ENCODE results near the gene DNAJC15. TPM values are rescaled to one million over a fixed set of nuclear protein-coding genes. Genes with fewer than 3 reads are reported as not detected.
A peak's percentile ranks its signal among the peaks of the same experiment; 100 is the strongest.
"Not testable (repeated sequence)": the region's sequence is repeated elsewhere in the genome, so short reads cannot be mapped to it uniquely, and the experiment has no call there.

DNAJC15 gene
- total RNA-seq, 6 experiments from 2014 or later = 23.8 to 29.6 (median 25.8) TPM

DNA sequence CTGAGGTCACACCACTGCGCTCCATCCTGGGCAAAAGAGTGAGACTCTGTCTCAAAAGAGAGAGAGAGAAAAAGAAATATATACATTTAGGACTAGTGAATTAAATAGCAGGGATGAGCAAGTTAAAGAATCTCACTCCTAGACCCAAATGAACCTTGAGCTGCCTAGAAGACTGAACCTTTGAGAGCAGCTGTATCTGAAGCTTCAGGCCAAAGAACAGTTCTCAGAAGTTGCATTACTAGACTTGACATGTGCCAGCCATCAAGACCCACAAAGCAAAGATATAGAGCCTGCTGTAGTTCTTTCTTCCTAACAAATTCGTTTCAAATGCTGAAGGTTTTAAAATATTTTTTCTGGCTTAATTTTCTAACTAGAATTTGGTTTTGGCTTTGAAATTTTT lies 16.6 kb downstream of the DNAJC15 start:
- H3K4me1 Mint-ChIP-seq (ENCODE audit: low read depth) = peaks cover 61% of the 10 kb centered on the region

DNA sequence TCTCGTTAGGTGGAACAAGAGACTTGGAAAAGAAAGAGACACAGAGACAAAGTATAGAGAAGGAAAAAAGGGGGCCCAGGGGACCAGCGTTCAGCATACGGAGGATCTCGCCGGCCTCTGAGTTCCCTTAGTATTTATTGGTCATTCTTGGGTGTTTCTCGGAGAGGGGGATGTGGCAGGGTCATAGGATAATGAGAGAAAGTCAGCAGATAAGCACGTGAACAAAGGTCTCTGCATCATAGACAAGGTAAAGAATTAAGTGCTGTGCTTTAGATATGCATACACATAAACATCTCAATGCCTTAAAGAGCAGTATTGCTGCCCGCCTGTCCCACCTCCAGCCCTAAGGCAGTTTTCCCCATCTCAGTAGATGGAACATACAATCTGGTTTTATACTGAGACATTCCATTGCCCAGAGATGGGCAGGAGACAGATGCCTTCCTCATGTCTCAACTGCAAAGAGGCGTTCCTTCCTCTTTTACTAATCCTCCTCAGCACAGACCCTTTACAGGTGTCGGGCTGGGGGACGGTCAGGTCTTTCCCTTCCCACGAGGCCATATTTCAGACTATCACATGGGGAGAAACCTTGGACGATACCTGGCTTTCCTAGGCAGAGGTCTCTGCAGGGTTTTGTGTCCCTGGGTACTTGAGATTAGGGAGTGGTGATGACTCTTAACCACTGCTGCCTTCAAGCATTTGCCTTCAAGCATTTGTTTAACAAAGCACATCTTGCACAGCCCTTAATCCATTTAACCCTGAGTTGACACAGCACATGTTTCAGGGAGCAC lies 17.4 kb downstream of the DNAJC15 start:
- H3K9me3 Mint-ChIP-seq; H3K4me3 Mint-ChIP-seq; H3K27me3 Mint-ChIP-seq (ENCODE audit: insufficient read depth): not testable (repeated sequence)
- DNase-seq = peak; percentile 19
- Mint-ChIP-seq H3K4me1 (ENCODE audit: low read depth) (peaks cover 64% of the 10 kb centered on the region), H3K36me3 (ENCODE audit: low read depth) (peaks cover 33% of the 10 kb centered on the region), H3K27ac (peak overlapping the region; percentile 70)

More for the DNA sequence above, 16.6 kb downstream of the DNAJC15 start:
- TF ChIP-seq, protein P1, sequence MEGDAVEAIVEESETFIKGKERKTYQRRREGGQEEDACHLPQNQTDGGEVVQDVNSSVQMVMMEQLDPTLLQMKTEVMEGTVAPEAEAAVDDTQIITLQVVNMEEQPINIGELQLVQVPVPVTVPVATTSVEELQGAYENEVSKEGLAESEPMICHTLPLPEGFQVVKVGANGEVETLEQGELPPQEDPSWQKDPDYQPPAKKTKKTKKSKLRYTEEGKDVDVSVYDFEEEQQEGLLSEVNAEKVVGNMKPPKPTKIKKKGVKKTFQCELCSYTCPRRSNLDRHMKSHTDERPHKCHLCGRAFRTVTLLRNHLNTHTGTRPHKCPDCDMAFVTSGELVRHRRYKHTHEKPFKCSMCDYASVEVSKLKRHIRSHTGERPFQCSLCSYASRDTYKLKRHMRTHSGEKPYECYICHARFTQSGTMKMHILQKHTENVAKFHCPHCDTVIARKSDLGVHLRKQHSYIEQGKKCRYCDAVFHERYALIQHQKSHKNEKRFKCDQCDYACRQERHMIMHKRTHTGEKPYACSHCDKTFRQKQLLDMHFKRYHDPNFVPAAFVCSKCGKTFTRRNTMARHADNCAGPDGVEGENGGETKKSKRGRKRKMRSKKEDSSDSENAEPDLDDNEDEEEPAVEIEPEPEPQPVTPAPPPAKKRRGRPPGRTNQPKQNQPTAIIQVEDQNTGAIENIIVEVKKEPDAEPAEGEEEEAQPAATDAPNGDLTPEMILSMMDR (IDR thresholded peaks at IDR 0.05) = no peak
- H3K36me3 Mint-ChIP-seq (ENCODE audit: low read depth) = peaks cover 30% of the 10 kb centered on the region
- no peaks in the 10 kb centered on the region for H3K9me3 Mint-ChIP-seq
- H3K27ac Mint-ChIP-seq = peak overlapping the region; percentile 1; the same call in 1 of the 2 replicates
- no peak overlapping the region for H3K4me3 Mint-ChIP-seq
- no peak for DNase-seq
- no peaks in the 10 kb centered on the region; the same call in 1 of the 2 replicates for H3K27me3 Mint-ChIP-seq (ENCODE audit: insufficient read depth)

DNA sequence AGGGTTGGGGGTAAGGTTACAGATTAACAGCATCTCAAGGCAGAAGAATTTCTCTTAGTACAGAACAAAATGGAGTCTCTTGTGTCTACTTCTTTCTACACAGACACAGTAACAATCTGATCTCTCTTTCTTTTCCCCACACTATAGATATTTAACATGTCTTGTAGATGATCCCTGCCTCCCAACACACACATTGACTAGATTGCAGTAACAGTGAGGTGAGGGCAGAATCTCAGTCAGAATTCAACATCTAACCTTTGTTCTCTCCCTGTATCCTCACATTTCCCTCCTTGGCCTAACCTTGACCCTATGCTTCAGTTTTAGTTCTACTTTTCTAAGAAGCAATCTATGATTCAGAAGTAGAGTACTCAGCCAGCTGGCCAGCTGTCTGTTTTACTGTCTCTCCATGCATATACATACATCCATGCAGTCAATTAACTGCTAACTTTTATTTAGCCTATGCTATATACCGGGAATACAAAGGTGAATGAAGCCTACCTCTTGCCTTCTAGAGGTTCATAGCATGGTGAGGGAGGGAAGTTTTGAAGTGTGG lies 18.1 kb downstream of the DNAJC15 start:
- Mint-ChIP-seq H3K9me3 (no peaks in the 10 kb centered on the region), H3K27ac (peak overlapping the region; percentile 70), H3K4me1 (ENCODE audit: low read depth) (peaks cover 64% of the 10 kb centered on the region), H3K36me3 (ENCODE audit: low read depth) (peaks cover 36% of the 10 kb centered on the region), H3K27me3 (ENCODE audit: insufficient read depth) (no peaks in the 10 kb centered on the region; the same call in 1 of the 2 replicates), H3K4me3 (no peak overlapping the region)
- TF ChIP-seq, protein P1 (IDR thresholded peaks at IDR 0.05) = no peak
- DNase-seq = no peak

GRCh38 chr13:43042410-43042921 lies 19.1 kb downstream of the DNAJC15 start:
- Mint-ChIP-seq H3K4me1 (ENCODE audit: low read depth) (peaks cover 64% of the 10 kb centered on the region), H3K27ac (no peak overlapping the region), H3K27me3 (ENCODE audit: insufficient read depth) (no peaks in the 10 kb centered on the region; the same call in 1 of the 2 replicates), H3K9me3 (no peaks in the 10 kb centered on the region), H3K36me3 (ENCODE audit: low read depth) (peaks cover 39% of the 10 kb centered on the region), H3K4me3 (no peak overlapping the region)
- TF ChIP-seq, protein P1 (IDR thresholded peaks at IDR 0.05) = no peak
- no peak for DNase-seq

- DNase-seq = no peak
- Mint-ChIP-seq H3K36me3 (ENCODE audit: low read depth) (peaks cover 33% of the 10 kb centered on the region), H3K4me3 (no peak overlapping the region), H3K27ac (no peak overlapping the region; the same call in 1 of the 2 replicates), H3K27me3 (ENCODE audit: insufficient read depth) (no peaks in the 10 kb centered on the region; the same call in 1 of the 2 replicates), H3K4me1 (ENCODE audit: low read depth) (peaks cover 64% of the 10 kb centered on the region), H3K9me3 (no peaks in the 10 kb centered on the region)
- TF ChIP-seq, protein P1 (IDR thresholded peaks at IDR 0.05) = no peak
Measured at GRCh38 chr13:43044720-43045301, 21.4 kb downstream of the DNAJC15 start.

GRCh38 chr13:43045302-43045773 lies 22.0 kb downstream of the DNAJC15 start:
- not testable (repeated sequence) for H3K27me3 Mint-ChIP-seq (ENCODE audit: insufficient read depth); H3K9me3 Mint-ChIP-seq; DNase-seq; H3K4me3 Mint-ChIP-seq; H3K27ac Mint-ChIP-seq
- peaks cover 33% of the 10 kb centered on the region for H3K36me3 Mint-ChIP-seq (ENCODE audit: low read depth)
- H3K4me1 Mint-ChIP-seq (ENCODE audit: low read depth) = peaks cover 60% of the 10 kb centered on the region

All from HFFc6 (cell line).